GM21825 (cell line): ENCODE results near the gene TIAM2.
"Not testable (repeated sequence)": the region's sequence is repeated elsewhere in the genome, so short reads cannot be mapped to it uniquely, and the experiment has no call there.

Experiments used
- ATAC-seq: cut with Tn5 transposase; IDR thresholded peaks from one replicate; pipeline ENCODE4 v1.9.1; 2021; ENCODE audit warnings: mild to moderate bottlenecking, moderate library complexity; ENCODE audit not compliant: unreplicated experiment

Gene TIAM2

GRCh38 chr6:154989448-154989847, 5.7 kb upstream of the TIAM2 start:
- no peak for ATAC-seq

GRCh38 chr6:154991207-154991606, 3.9 kb upstream of the TIAM2 start:
- no peak for ATAC-seq

- no peak for ATAC-seq
Measured at GRCh38 chr6:154993026-154993425, 2.1 kb upstream of the TIAM2 start.

GRCh38 chr6:154993710-154994109, 1.4 kb upstream of the TIAM2 start:
- ATAC-seq: no peak

GRCh38 chr6:154994836-154995253, 270 bp upstream of the TIAM2 start:
- no peak for ATAC-seq

GRCh38 chr6:154996016-154996590, 988 bp downstream of the TIAM2 start:
- ATAC-seq: no peak

GRCh38 chr6:154996841-154997311, 1.8 kb downstream of the TIAM2 start:
- ATAC-seq: no peak

- ATAC-seq: no peak
Measured at GRCh38 chr6:154998855-154999254, 3.7 kb downstream of the TIAM2 start.

- no peak for ATAC-seq
Measured at GRCh38 chr6:155001482-155001881, 6.4 kb downstream of the TIAM2 start.

- no peak for ATAC-seq
Measured at GRCh38 chr6:155001934-155002333, 6.8 kb downstream of the TIAM2 start.

GRCh38 chr6:155003476-155003875, 8.4 kb downstream of the TIAM2 start:
- ATAC-seq: no peak

GRCh38 chr6:155004017-155004416, 8.9 kb downstream of the TIAM2 start:
- no peak for ATAC-seq

GRCh38 chr6:155004576-155005372, 9.7 kb downstream of the TIAM2 start:
- ATAC-seq: no peak

- ATAC-seq: no peak
Measured at GRCh38 chr6:155008625-155009024, 13.5 kb downstream of the TIAM2 start.

GRCh38 chr6:155010940-155011339, 15.8 kb downstream of the TIAM2 start:
- no peak for ATAC-seq

GRCh38 chr6:155011809-155012291, 16.7 kb downstream of the TIAM2 start:
- ATAC-seq: no peak

GRCh38 chr6:155013457-155013876, 18.4 kb downstream of the TIAM2 start:
- no peak for ATAC-seq

- no peak for ATAC-seq
Measured at GRCh38 chr6:155014137-155014536, 19.0 kb downstream of the TIAM2 start.

GRCh38 chr6:155014670-155015300, 19.7 kb downstream of the TIAM2 start:
- ATAC-seq: no peak

- ATAC-seq: not testable (repeated sequence)
Measured at GRCh38 chr6:155018415-155018814, 23.3 kb downstream of the TIAM2 start.

- no peak for ATAC-seq
Measured at GRCh38 chr6:155021680-155022079, 26.6 kb downstream of the TIAM2 start.

GRCh38 chr6:155022721-155023120, 27.6 kb downstream of the TIAM2 start:
- no peak for ATAC-seq
